HL-60 (cell line): ENCODE measurements around the gene CNNM1.

ENCODE experiments used
- CTCF ChIP-seq: IDR thresholded peaks from one replicate; pipeline ENCODE4 v1.5.1; 2011; ENCODE audit warnings: low read length, control low read depth, inconsistent platforms; ENCODE audit not compliant: insufficient read depth
- POLR2AphosphoS5 ChIP-seq: IDR thresholded peaks from 2 replicates; pipeline ENCODE4 v1.6.1; 2012; ENCODE audit warnings: low read depth
- REST ChIP-seq: IDR thresholded peaks from 2 replicates; pipeline ENCODE4 v1.6.1; 2012; ENCODE audit warnings: low read depth; ENCODE audit not compliant: insufficient replicate concordance

GRCh38 chr10:99370993-99371392 is 41.8 kb downstream of the CNNM1 start:
- no peak for TF ChIP-seq CTCF
- TF ChIP-seq REST: no peak
- no peak for TF ChIP-seq POLR2AphosphoS5
